ENCODE measurements around the gene FOXR2.

Gene FOXR2, protein sequence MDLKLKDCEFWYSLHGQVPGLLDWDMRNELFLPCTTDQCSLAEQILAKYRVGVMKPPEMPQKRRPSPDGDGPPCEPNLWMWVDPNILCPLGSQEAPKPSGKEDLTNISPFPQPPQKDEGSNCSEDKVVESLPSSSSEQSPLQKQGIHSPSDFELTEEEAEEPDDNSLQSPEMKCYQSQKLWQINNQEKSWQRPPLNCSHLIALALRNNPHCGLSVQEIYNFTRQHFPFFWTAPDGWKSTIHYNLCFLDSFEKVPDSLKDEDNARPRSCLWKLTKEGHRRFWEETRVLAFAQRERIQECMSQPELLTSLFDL

DNA sequence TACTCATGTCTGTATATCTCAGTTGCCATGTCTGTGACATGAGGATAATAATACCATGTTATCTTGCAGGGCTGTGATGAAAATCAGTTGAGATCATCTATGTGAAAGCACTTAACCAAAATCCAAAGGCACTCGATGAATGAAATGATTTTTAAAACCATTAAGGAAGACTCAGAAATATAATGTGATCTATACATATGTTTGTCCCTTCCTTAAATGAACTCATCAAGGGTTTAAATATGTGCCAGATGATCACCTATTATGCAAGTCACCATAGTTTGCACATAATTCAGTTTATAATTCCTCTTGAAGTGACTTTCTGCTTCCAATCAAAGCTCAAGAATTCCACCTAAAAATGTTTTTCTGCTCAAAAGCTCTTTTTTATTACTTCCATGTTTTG, at the start of gene FOXR2:
FOXR2 (plus strand) TSS at position 301 of the 400 bp plus-strand sequence. CDS start 312 bp downstream, outside the sequence.
- no peak for DNase-seq (ENCODE audit: low read depth in 3 of 3)

DNA sequence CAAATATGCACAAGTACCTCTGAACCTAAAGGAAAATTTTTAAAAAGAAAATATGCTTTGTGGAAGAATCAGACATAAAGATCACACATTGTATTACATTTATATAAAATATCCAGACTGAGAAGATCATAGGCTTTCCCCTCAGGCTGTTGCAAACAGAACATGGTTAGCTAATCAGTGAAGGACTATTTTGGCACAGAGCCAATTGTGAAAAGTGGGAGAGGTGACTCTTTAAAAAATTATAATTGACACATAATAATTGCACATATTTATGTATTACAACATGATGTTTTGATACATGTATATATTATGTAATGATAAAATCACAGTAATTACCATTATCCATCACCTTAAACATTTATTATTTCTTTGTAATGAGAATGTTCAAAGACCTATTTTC, 44.1 kb upstream of the FOXR2 start:
- no peak for DNase-seq (ENCODE audit: low read depth in 3 of 3)

DNA sequence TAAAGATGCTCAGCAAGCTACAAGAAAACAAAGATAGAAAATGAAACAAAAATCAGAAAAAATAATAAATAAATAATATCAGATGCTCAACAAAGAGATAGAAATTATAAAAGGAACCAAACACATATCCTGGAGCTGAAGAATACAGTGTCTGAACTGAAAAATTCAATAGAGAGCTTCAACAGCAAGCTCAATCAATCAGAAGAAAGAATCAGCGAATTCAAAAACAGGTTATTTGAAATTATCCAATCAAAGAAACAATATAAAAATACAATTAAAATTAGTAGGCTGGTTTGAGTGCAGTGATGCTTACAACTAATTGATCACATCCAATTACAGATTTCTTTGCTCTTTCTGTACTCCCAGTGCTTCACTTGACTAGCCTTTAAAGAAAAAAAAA, 40.8 kb upstream of the FOXR2 start:
- no peak for DNase-seq (ENCODE audit: low read depth in 3 of 3)

DNA sequence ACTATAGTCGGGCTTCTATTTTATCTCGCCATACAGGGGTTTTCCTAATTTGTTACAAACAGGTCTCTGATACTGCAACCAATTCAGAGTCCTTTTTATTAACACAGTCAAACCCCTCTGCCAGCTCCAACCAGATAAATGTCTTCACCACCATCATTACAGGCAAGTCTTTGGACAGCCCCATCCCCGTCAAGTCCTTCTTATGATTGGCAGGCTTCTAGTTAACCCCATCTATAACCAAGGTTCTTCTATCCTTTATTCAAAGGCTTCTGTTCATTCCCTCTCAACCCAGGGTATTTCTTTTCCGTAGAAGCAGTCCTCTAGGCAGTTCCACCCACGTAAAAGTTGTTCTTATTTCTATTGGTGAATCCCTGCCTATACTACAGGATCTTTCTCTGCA, 29.9 kb upstream of the FOXR2 start:
- DNase-seq (ENCODE audit: low read depth in 3 of 3): no peak

DNA sequence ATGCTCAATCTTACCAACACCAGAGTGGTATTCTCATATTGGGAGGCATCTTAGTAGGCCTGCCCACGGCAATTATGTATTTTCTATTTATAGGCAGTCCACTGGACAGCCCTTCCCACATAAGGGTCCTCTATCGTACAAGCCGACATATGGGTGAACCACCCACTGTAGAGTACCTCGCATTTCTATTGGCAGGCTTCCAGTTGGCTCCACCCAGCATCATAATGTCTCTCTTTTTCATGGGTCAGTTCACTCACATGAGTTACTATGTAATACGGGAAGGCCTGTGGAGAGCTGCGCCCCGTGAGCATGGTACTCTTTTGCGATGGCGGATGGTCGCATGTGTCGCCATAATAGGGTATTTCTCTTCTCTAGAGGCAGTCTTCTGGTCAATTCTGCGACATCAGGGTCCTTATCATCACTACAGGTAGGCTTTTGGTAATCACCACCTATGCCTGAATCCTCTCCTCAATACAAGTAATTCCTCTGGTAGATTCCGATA, 29.4 kb upstream of the FOXR2 start:
- no peak for DNase-seq (ENCODE audit: low read depth in 3 of 3)

DNA sequence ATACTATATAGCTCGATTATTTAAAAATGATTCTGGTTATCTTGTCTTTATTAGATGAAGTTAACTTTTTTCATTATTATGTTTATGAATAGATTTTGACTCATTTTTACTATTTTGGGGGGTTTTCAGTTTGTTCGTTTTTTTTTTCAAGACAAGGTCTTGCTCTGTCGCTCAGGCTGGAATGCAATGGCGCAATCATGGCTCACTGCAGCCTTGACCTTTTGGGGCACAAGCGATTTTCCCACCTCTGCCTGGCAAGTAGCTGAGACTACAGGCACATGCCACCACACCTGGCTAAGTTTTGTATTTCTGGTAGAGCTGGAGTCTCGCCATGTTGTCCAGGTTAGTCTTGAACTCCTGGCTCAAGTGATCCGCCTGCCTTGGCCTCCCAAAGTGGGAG, 24.9 kb upstream of the FOXR2 start:
- no peak for DNase-seq (ENCODE audit: low read depth in 3 of 3)

DNA sequence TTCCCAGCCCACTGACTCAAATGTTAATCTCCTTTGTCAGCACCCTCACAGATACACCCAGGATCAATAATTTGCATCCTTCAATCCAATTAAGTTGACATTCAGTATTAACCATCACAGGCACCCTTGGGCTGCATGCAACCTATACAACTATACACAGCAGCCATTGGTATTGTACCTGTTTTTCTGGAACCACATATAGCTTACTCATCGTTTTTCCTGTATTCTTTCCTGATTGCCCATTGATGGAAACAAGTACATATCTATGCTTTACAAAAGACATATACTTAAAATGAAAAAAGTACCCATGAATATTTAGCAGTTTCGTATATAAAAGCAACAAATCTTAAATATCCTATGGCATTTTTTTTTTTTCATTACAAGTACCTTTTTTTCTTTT, 3.7 kb upstream of the FOXR2 start:
- DNase-seq (ENCODE audit: low read depth in 3 of 3): no peak

DNA sequence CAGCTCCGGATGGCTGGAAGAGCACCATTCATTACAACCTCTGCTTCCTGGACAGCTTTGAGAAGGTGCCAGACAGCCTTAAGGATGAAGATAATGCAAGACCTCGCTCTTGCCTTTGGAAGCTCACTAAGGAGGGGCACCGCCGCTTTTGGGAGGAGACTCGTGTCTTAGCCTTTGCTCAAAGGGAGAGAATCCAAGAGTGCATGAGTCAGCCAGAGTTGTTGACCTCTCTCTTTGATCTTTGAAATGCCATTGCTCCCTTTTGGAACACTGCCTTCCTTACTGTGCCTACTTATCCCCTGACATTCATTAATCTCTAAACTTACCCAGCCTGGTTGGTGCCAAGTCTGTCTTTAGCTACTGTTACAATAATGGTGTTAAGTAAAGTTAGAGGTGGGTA, 1.2 kb downstream of the FOXR2 start:
- no peak for DNase-seq (ENCODE audit: low read depth in 3 of 3)

DNA sequence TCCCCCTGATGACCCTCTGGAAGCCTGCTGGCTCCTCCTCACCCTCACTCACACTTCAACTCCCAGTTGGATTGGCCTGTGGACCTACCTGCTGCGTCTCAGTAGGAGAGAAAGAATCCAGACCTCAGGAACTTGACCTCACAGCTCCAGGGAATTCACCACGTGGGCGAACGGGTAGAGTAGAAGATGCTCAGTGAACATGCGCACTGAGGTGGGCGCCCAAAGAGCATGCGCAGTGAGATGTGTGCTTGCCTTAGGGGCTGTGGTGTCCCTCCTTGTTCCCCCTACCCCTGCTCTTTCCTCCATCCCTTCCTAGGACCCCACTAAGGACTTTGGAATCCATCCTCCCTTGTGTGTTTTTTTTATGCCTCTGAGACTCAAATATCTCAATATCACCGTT, 12.9 kb downstream of the FOXR2 start:
- DNase-seq (ENCODE audit: low read depth in 3 of 3): no peak

DNA sequence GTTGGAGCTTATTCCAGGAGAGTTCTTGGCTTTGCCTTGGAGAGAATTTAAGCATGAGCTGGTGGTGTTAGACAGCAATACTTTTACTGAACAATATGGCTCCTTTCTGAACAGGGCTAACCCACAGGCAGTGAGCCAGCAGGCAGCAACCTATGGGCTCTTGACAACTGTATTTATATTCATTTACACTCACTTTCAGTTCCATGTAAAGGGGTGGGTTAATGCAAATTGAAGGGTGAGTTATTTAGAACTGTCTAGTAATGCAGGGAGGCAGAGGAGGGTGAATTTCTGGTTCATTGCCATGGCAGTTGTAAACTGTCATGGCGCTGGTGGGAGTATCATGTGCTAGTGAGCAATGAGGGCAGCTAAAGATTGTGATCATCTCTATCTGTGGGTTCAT, 15.7 kb downstream of the FOXR2 start:
- DNase-seq (ENCODE audit: low read depth in 3 of 3): no peak

DNA sequence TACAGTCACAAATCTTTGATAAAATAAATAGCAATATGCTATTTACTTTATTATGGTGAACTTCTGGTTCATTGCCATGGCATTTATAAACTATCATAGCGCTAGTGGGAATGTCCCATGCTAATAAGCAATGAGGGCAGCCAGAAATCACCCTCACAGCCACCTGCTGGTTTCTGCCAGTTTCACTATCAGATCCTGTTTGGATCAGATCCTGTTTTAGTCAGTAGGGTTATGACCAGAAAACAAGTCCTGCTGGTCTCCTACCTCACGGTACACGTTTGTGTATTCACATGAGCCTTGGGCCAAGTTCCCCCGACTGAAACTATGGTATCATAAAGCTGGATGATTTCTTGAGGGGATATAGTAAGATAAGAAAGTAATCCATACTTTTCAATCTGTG, 17.7 kb downstream of the FOXR2 start:
- no peak for DNase-seq (ENCODE audit: low read depth in 3 of 3)

DNA sequence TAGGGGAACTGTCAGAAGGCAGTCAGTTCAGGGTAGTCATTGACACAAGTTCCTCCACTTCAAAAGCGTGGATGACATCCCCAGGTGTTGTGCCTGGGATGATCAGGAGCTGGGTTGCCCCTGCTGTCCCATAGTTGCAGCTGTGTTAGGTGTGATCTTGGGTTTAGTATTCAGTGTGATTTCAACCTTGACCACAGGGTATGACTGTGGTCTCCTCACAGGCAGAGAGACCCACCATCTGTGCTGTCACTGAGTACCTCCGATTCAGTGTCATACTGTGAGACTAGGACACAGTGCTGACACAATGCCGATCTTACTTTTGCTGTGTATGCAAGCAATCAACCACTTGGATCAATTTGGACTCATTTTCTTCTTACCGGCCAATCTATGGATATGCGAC, 25.2 kb downstream of the FOXR2 start:
- DNase-seq (ENCODE audit: low read depth in 3 of 3): no peak

DNA sequence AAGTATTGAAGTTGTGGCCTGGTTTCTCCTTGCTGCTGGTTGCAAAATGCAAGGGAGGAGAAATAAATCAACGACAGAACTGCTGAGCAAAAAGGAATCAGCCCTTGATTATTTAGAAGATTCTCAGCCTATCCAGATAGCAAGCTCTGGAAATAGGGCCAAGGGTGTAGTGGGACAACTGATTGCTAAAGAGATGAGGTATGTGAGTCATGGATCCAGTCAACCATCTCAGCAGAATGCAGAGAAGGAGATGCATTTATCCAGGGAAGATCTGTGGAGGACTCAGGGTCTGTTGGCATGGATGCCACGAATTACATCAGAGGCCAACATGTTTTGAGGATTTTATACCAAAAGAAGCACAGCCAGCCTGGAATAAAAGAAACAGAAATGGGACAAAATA, 36.7 kb downstream of the FOXR2 start:
- DNase-seq (ENCODE audit: low read depth in 3 of 3): no peak

DNA sequence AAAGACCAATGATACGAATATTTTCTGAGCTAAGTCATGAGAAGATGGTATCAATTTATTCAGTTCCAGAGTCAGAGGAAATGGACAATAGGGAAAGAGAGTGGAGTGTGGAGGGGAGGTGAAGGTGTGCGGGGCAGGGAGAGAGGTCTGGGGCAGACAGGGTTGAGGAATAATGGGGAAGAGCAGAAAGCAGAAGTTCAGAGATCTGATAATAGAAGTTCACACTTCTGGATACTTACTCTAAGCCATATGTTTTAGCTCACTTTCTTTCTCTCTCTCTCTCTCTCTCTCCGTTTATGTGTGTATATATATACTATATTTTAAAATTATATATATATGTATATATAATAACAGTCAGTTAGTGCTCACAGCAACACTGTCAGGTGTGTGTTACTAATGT, 40.4 kb downstream of the FOXR2 start:
- no peak for DNase-seq (ENCODE audit: low read depth in 3 of 3)

DNA sequence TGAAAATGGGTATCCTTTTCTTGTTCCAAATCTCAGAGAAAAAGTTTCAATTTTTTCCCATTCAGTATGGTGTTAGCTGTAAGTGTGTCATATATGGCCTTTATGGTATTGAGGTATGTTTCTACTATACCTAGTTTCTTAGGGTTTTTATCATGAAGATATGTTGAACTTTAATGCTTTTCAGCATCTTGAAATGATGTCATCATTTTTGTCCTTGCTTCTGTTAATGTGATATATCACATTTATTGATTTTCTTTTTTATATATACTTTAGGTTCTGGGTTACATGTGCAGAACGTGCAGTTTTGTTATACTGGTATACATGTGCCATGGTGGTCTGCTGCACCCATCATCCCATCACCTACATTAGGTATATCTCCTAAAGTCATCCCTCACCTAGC, 44.9 kb downstream of the FOXR2 start:
- no peak for DNase-seq (ENCODE audit: low read depth in 3 of 3)
